ENCODE data around the gene EPS8. TPM values are rescaled to one million over a fixed set of nuclear protein-coding genes. Genes with fewer than 3 reads are reported as not detected.

EPS8 gene
- total RNA-seq, 1 experiment from 2014 or later = 52.7 TPM

DNA sequence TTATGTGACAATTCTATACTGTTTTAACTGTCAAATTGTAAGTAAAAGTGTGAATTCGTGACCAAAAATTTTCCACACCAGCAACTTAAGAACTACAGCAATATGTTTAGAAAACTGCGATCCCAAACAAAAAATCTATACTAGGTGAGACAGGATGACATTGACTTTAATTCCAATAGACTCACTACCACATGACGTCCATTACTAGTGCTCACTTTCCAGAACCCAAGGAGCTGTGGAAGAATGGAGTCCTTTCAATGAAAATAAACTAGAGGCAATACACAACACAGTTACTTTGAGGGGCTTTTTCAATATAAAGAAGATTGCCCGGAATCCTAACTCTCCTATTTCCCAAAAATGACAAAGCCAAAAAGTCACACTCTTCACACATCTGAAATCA, 1.4 kb downstream of the EPS8 start:
- H3K4me1 ChIP-seq (replicated peaks) = peaks cover 20% of the 10 kb centered on the region
- no peaks in the 10 kb centered on the region for H3K27me3 ChIP-seq (replicated peaks)
- no peaks in the 10 kb centered on the region for H3K36me3 ChIP-seq
- H3K9me3 ChIP-seq (replicated peaks) = no peaks in the 10 kb centered on the region
- H3K4me3 ChIP-seq = peak overlapping the region; percentile 70
- no peak overlapping the region for H3K27ac ChIP-seq
- no peak for DNase-seq (ENCODE audit: low read depth in 1 of 2, low spot score in 2 of 2)

DNA sequence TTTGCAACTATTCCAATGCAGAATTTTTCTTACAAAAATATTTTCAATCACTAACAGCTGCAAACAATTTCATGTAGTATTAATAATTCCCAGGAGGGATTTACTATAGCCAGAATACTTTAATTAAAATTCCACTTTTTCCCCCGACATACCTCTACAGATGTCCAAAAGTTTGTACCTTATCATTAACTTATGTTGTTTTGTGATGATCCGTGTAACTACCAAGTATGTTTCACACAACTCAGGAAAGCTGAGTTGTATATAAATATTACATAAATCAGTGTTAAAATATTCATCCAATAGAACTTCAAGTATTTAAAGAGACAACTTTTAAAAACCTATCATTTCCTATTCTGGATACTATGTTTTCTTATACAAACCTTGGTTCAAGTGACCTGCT, 2.4 kb downstream of the EPS8 start:
- Histone ChIP-seq H3K27me3 (replicated peaks) (no peaks in the 10 kb centered on the region), H3K27ac (no peak overlapping the region), H3K4me1 (replicated peaks) (peaks cover 30% of the 10 kb centered on the region), H3K9me3 (replicated peaks) (no peaks in the 10 kb centered on the region), H3K4me3 (no peak overlapping the region), H3K36me3 (no peaks in the 10 kb centered on the region)
- no peak for DNase-seq (ENCODE audit: low read depth in 1 of 2, low spot score in 2 of 2)

DNA sequence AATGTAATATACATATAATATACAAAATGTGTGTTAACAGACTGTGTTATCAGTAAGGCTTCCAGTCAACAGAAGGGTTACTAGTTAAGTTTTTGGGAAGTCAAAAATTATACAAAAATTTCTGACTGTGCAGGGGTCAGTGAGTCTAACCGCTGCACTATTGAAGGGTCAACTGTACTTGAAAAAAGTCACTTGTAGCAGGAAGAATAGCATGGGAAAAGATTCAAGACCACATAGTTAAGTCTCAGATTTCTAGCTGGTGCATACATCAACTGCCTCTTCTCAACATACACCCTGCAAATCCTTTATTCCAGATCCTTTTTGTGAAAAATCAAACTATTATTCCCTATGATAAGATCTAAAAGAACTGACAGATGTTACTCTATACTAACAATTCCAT, 5.9 kb downstream of the EPS8 start:
- Histone ChIP-seq H3K27ac (no peak overlapping the region), H3K4me1 (replicated peaks) (peaks cover 56% of the 10 kb centered on the region)

GRCh38 chr12:15782667-15783066, 6.5 kb downstream of the EPS8 start:
- H3K27me3 ChIP-seq (replicated peaks) = no peaks in the 10 kb centered on the region
- no peaks in the 10 kb centered on the region for H3K9me3 ChIP-seq (replicated peaks)
- H3K4me1 ChIP-seq (replicated peaks) = peaks cover 55% of the 10 kb centered on the region
- no peak overlapping the region; the same call in 1 of the 2 replicates for H3K27ac ChIP-seq
- no peaks in the 10 kb centered on the region for H3K36me3 ChIP-seq
- no peak overlapping the region for H3K4me3 ChIP-seq
- DNase-seq (ENCODE audit: low read depth in 1 of 2, low spot score in 2 of 2) = peak in 1 of 2 experiments; percentile 15

More for the DNA sequence above, 5.9 kb downstream of the EPS8 start:
- Histone ChIP-seq H3K9me3 (replicated peaks) (no peaks in the 10 kb centered on the region), H3K36me3 (no peaks in the 10 kb centered on the region), H3K27me3 (replicated peaks) (no peaks in the 10 kb centered on the region), H3K4me3 (no peak overlapping the region)
- DNase-seq (ENCODE audit: low read depth in 1 of 2, low spot score in 2 of 2) = no peak

- H3K36me3 ChIP-seq = no peaks in the 10 kb centered on the region
- DNase-seq (ENCODE audit: low read depth in 1 of 2, low spot score in 2 of 2) = no peak
- no peaks in the 10 kb centered on the region for H3K9me3 ChIP-seq (replicated peaks)
- peaks cover 53% of the 10 kb centered on the region for H3K4me1 ChIP-seq (replicated peaks)
- peak overlapping the region; percentile 76 for H3K27ac ChIP-seq
- no peak overlapping the region for H3K4me3 ChIP-seq
- H3K27me3 ChIP-seq (replicated peaks) = no peaks in the 10 kb centered on the region
These were observed 9.3 kb downstream of the EPS8 start for GRCh38 chr12:15779925-15780324.

DNA sequence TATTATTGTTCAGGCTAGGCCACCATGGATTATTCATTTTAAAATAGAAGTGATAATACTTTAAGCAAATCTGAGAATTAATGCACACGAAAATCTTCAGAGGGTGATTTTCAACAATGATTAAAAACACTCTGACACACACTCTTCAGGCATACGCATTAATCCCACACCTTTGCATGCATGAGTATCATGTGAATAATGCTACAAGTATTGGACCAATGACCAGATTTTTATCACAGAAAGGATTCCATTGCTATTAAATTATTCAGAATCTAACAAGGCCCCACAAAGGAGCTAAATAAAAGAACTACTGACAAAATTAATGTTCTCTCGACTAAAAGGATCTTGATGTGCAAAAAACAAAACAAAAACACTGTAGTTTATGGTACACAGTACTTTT, 11.1 kb downstream of the EPS8 start:
- peaks cover 51% of the 10 kb centered on the region for H3K4me1 ChIP-seq (replicated peaks)
- H3K9me3 ChIP-seq (replicated peaks) = no peaks in the 10 kb centered on the region
- no peaks in the 10 kb centered on the region for H3K27me3 ChIP-seq (replicated peaks)
- no peak overlapping the region for H3K27ac ChIP-seq
- no peaks in the 10 kb centered on the region for H3K36me3 ChIP-seq
- no peak overlapping the region for H3K4me3 ChIP-seq
- DNase-seq (ENCODE audit: low read depth in 1 of 2, low spot score in 2 of 2) = no peak

GRCh38 chr12:15777355-15778012, 11.7 kb downstream of the EPS8 start:
- Histone ChIP-seq H3K27ac (no peak overlapping the region), H3K4me3 (no peak overlapping the region), H3K27me3 (replicated peaks) (no peaks in the 10 kb centered on the region), H3K4me1 (replicated peaks) (peaks cover 44% of the 10 kb centered on the region), H3K9me3 (replicated peaks) (no peaks in the 10 kb centered on the region), H3K36me3 (no peaks in the 10 kb centered on the region)
- DNase-seq (ENCODE audit: low read depth in 1 of 2, low spot score in 2 of 2) = no peak

DNA sequence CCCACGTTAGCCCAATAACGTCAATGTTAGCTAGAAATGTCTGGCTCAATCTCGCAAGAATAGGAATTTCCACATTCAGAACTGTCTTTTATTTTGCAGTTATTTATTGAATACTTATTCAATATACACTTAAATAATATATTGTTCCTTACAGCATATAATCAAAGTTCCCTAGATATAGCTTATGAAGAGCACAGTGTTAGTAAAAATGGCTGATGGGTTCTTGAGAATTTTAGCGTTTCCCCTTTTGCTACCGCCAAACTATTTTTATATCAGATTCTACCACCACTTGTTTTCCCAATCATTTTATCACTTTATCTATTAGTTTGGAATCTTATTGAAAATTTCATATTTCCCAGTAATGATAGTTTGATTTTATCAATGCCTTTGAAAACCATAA, 12.7 kb downstream of the EPS8 start:
- Histone ChIP-seq H3K27ac (no peak overlapping the region), H3K36me3 (no peaks in the 10 kb centered on the region), H3K4me1 (replicated peaks) (peaks cover 35% of the 10 kb centered on the region), H3K4me3 (no peak overlapping the region), H3K27me3 (replicated peaks) (no peaks in the 10 kb centered on the region), H3K9me3 (replicated peaks) (no peaks in the 10 kb centered on the region)
- no peak for DNase-seq (ENCODE audit: low read depth in 1 of 2, low spot score in 2 of 2)

DNA sequence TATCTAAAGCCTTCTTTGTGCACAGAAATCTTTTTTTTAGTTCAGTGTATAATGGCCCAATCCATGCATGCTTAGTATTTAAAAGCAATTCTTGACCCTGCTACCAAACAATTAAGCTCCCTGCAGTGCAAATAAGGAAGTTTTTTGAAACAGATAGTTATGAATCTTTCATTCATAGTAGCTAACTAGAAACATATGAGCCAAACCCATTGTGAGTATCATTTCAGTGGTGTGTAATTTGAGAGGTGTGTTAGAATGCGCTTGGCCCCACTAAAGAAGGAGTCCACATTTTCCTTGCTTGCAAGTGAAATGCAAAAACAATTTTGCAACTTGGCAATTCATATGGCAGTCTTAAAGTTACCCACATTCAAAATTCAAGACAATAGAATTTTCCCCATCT, 14.4 kb downstream of the EPS8 start:
- Histone ChIP-seq H3K9me3 (replicated peaks) (no peaks in the 10 kb centered on the region), H3K4me3 (no peak overlapping the region), H3K4me1 (replicated peaks) (peaks cover 18% of the 10 kb centered on the region), H3K27ac (no peak overlapping the region), H3K36me3 (no peaks in the 10 kb centered on the region), H3K27me3 (replicated peaks) (no peaks in the 10 kb centered on the region)
- no peak for DNase-seq (ENCODE audit: low read depth in 1 of 2, low spot score in 2 of 2)

GRCh38 chr12:15772405-15773018, 16.7 kb downstream of the EPS8 start:
- Histone ChIP-seq H3K4me1 (replicated peaks) (peaks cover 2% of the 10 kb centered on the region; the same call in 1 of the 2 replicates), H3K36me3 (no peaks in the 10 kb centered on the region)
- DNase-seq (ENCODE audit: low read depth in 1 of 2, low spot score in 2 of 2) = peak in 1 of 2 experiments; percentile 27

GRCh38 chr12:15770581-15770980, 18.6 kb downstream of the EPS8 start:
- no peaks in the 10 kb centered on the region for H3K27me3 ChIP-seq (replicated peaks)
- H3K9me3 ChIP-seq (replicated peaks) = no peaks in the 10 kb centered on the region
- H3K4me3 ChIP-seq = no peak overlapping the region
- H3K36me3 ChIP-seq = no peaks in the 10 kb centered on the region
- peaks cover 5% of the 10 kb centered on the region; the same call in 1 of the 2 replicates for H3K4me1 ChIP-seq (replicated peaks)
- H3K27ac ChIP-seq = no peak overlapping the region
- DNase-seq (ENCODE audit: low read depth in 1 of 2, low spot score in 2 of 2) = no peak

More at GRCh38 chr12:15772405-15773018, 16.7 kb downstream of the EPS8 start:
- Histone ChIP-seq H3K27ac (no peak overlapping the region), H3K4me3 (no peak overlapping the region), H3K9me3 (replicated peaks) (no peaks in the 10 kb centered on the region), H3K27me3 (replicated peaks) (no peaks in the 10 kb centered on the region)

DNA sequence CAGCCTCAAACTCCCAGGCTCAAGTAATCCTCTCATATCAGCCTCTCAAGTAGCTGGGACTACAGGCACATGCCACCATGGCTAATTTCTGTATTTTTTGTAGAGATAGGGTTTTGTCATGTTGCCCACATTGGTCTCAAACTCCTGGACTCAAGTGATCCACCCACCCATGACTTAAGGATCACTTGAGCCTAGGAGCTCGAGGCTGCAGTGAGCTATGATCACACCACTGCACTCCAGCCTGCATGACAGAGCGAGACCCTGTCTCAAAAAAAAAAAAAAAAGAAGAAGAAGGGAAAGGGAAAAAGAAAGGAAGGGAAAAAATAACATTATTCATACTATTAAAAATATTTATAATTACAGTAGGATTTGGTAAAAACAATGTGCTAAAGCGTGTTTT, 19.2 kb downstream of the EPS8 start:
- H3K27me3 ChIP-seq (replicated peaks) = no peaks in the 10 kb centered on the region
- DNase-seq (ENCODE audit: low read depth in 1 of 2, low spot score in 2 of 2) = no peak
- no peaks in the 10 kb centered on the region for H3K9me3 ChIP-seq (replicated peaks)
- H3K4me1 ChIP-seq (replicated peaks) = peaks cover 5% of the 10 kb centered on the region; the same call in 1 of the 2 replicates
- H3K4me3 ChIP-seq = no peak overlapping the region
- H3K27ac ChIP-seq = no peak overlapping the region
- no peaks in the 10 kb centered on the region for H3K36me3 ChIP-seq

DNA sequence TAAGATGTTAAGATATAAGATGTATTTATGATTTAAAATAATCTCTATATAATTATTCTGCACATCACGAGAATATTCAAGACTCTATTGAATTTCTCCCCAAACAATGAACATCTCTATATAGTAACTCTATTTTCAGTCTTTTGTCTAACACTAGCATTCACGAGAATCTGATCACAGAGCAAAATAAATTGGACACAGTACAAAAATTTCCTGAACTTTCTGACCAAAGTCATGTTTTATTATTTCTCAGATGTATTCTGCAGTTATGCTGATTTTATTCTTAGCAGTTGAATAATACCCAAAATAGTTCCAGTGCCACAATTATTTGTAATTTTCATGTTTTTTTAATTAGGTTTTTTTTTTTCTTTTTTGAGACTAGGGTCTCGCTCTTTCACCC, 19.6 kb downstream of the EPS8 start:
- H3K27me3 ChIP-seq (replicated peaks) = no peaks in the 10 kb centered on the region
- H3K27ac ChIP-seq = no peak overlapping the region
- peaks cover 5% of the 10 kb centered on the region; the same call in 1 of the 2 replicates for H3K4me1 ChIP-seq (replicated peaks)
- H3K36me3 ChIP-seq = no peaks in the 10 kb centered on the region
- DNase-seq (ENCODE audit: low read depth in 1 of 2, low spot score in 2 of 2) = no peak
- no peak overlapping the region for H3K4me3 ChIP-seq
- no peaks in the 10 kb centered on the region for H3K9me3 ChIP-seq (replicated peaks)

DNA sequence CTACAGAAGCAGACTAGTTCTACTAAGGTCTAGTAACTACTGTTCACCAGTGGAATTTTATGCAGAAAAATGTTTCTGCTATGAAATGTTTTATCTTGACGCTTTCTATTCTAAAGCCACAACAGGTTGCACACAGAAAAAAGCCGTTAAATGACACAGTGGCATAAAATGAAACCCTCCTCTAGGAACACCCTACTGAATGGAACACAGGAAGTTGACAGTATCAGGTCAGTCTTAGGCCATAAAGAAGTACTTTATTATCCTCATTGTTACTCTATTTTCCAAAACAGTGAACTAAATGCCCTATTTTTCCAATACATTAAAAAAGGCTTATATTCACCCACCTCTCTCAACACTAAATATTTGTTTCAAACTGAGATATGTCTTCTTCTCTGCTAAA, 21.9 kb downstream of the EPS8 start:
- no peaks in the 10 kb centered on the region for H3K36me3 ChIP-seq
- H3K9me3 ChIP-seq (replicated peaks) = no peaks in the 10 kb centered on the region
- peaks cover 5% of the 10 kb centered on the region; the same call in 1 of the 2 replicates for H3K4me1 ChIP-seq (replicated peaks)
- no peaks in the 10 kb centered on the region for H3K27me3 ChIP-seq (replicated peaks)
- H3K27ac ChIP-seq = no peak overlapping the region
- DNase-seq (ENCODE audit: low read depth in 1 of 2, low spot score in 2 of 2) = no peak
- no peak overlapping the region for H3K4me3 ChIP-seq
